G401 (cell line): ENCODE measurements around the gene SORBS1. TPM values are rescaled to one million over a fixed set of nuclear protein-coding genes. Genes with fewer than 3 reads are reported as not detected.

Source experiments
- DNase-seq: peaks from one replicate; pipeline ENCODE4 v3.0.0-alpha.2; 2015; ENCODE audit warnings: low spot score
- in situ Hi-C: cut with HindIII; loops from 2 replicates; pipeline ENCODE4 v1.10.0; 2016; ENCODE audit warnings: low sequenced_read_pairs, mixed read lengths
- total RNA-seq: library from RNA; depleted of rRNA; stranded (reverse); fragments of >200 nt; shearing (Covaris generic); gene quantifications from 2 replicates; pipeline ENCODE4 v1.2.3, GENCODE V29; 2014

The SORBS1 gene
- total RNA-seq, 1 experiment from 2014 or later = not detected

- no peak for DNase-seq
- in situ Hi-C loops = no loop called here
Observed at GRCh38 chr10:95303950-95304349, 257.2 kb downstream of the SORBS1 start.

- DNase-seq = no peak
- in situ Hi-C loops = no loop called here
Observed at GRCh38 chr10:95303535-95303934, 257.6 kb downstream of the SORBS1 start.

DNA sequence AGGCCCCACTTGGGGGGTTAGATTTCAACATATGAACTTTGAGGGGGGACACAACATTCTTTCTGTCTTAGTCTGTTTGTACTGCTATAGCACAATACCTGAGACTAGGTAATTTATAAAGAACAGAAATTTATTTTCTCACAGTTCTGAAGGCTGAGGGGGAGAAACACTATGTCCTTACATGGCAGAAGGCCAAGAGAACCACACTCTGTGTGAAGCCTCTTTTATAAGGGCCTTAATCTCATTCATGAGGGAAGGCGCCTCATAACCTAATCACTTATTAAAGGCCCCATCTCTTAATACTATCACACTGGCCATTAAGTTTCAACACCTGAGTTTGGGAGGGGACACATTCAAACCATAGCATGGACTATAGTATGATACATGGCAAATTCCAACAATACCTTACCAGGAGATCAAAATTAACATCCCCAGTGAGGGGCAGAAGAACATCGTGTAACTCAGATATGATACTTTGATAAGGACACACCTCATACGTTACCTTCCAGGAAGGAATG lies 261.1 kb downstream of the SORBS1 start:
- no peak for DNase-seq
- in situ Hi-C loops = no loop called here

DNA sequence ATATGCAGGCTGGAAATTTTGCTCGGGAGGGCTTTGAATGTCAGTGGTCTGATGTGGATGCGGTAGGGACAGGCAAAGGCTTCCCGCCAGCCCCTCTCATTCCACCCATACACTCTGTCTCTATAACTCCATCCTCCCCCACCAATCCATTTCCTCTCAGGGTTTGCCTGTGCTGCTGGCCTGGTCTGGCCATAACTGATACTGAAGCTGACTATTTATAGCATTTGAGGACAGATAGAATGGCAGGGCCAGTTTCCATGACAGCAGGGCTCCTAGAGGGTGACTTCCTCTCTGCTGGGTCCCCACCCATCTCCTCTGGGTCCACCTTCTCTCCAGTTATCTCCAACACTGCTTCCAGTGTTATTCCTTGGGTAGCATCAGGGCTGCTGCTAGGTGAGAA lies 263.8 kb downstream of the SORBS1 start:
- in situ Hi-C loops = no loop called here

GRCh38 chr10:95296764-95297163 lies 264.4 kb downstream of the SORBS1 start:
- in situ Hi-C loops = no loop called here
- no peak for DNase-seq

More for the DNA sequence above, 263.8 kb downstream of the SORBS1 start:
- no peak for DNase-seq

DNA sequence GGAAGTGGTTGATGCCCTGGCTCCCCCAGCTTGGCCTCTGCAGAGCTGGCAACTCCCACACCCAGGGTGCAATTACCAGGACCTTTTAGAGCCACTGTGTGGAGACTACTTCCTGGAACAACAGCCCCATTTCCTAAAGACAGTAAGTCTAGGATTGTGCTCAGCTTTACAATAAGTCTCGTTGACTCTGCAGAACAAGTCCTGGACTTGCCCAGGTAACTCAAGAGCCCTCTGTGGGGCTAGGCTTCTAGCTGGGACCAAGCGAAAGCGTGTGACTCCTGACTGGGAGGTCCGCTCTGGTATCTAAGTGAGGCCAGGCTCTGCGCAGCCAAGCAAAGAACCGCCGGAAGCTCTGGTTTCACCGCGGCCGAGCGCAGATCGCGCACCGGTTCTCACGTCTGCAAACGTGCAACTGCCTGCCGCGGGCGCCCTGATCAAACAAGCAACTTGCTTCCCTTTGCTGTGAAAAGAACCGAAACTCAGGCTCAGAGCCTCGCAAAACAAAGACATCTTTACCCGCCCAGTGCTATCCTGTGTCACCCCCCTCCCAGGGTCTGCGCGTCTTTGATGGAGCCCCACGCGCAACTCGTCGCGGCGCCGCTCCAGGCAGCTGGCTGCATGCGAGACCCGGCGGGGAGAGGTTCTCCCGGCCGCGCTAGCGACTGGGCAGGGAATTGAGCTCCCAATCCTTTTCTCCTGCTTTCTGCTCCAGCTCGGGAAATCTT lies 266.0 kb downstream of the SORBS1 start:
- in situ Hi-C loops = no loop called here
- no peak for DNase-seq

DNA sequence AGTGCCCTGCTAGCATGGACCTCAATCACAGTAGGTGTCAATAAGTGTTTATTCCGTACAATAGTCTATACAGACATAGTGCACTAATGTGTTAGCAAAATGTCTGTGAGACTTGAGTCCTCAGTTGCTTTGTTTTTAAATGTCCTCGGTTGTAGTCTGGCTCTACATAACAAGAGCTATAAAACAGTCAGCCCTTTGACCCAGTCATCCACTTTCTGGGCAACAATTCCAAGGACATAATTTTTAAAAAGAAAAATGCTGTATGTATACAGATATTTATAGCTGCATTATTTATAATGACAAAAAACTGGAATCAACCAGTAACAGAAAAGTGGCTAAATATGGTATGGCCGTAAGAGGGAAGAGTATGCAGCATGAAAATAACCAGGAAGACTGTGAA lies 267.5 kb downstream of the SORBS1 start:
- in situ Hi-C loops = no loop called here
- no peak for DNase-seq

DNA sequence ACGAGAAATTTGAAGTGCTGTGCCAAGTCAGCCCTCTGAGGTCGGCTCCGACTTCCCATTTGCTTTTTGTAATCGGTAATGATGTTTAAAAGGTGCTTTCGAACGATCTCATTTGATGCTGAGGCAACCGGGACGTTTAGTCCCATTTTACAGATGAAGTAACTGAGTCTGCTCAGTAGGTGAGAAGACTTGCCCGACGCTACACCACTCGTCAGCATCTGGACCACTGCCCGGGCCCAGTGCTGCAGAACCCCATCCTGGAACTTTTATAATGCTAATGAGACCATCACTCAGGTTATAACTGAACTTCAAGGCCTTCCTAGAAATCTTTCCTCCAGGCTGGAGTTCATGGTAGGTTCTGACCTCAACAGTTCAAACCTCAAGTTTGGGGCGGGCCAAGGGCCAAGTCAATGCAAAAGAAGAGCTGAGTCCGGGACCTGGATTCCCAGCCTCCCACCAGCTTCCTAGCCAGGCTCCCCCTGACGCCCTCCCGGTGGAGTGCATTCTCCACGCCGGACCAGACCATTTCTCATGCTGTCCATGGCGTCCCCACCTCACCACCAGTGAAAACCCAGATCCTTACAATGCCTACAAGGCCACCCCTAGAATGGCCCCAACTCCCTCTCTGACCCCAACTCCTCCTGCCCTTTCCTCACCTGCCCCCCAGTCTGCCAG lies 269.7 kb downstream of the SORBS1 start:
- no peak for DNase-seq
- in situ Hi-C loops = no loop called here

- no peak for DNase-seq
- in situ Hi-C loops = no loop called here
Observed at GRCh38 chr10:95290461-95291364, 270.5 kb downstream of the SORBS1 start, which contains the start of gene PDLIM1. Gene PDLIM1, minus strand, starts transcription at chr10:95291003. Its CDS starts 88 bp downstream, at chr10:95290915.

DNA sequence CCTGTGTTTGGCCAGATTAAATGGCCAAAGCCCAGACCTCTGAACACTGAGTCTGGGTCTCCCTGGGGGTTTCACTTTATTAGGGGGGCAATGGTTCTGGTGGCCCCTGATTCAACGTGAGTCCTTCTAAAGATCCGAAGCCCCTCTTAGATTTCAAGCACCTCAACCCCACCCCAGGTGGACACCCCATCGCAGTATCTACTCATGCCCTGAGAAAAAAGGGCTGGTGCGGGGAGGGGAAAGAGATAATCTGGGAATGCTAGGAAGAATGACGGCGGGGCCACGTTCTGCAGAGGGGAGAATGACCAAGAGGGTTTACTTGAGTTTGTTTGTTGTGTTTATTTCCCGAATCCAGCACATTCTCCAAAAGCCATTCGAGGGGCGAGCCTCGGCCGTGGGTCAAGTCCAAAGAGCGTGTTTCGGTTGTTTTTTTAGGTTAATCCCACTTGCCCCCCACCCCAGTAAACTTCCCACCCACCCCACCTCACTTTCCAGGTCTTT lies 271.2 kb downstream of the SORBS1 start:
- in situ Hi-C loops = no loop called here
- DNase-seq = no peak

DNA sequence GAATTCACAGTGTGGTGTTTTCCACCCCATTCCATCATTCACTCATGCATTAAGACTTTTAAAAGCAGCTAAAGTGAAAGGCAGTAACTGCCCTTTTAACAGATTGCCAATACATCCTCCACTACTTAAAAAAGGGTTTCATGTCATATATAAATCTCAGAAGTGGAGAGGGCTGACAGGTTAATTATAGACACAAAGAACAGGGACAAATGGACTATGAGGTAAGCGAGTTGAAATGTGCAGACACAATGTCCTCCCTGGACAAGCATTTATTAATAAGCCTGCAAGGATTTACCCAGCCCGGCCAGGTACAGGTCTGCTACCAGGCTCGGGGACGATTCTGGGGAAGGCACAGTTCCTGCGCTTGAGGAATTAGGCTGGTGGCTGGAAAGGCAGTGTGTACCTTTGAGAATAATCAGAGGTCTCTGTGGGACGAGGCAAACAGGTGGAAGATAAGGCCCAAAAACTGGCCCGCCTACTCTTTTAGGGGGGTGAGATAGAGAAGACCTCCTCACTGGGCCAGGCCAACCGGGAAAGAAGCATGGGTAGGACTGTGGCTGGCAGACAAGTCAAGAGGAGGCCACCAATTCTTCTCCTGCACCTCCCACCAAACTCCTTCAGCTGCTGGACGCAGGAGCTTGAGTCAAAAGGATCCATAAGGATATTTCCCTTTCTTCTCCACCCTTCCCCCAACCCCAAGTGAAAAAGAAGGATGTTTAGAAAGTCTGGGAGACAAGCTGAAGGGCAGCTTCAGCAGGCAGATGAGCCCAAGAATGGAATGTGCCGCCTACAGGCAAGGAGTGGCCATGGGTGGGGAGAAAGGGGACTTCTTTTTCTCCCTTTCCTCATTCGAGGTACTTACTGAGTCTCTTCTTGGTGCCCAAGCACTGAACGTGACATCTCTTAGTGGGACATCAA lies 271.9 kb downstream of the SORBS1 start:
- in situ Hi-C loops = no loop called here
- no peak for DNase-seq

GRCh38 chr10:95288303-95288702 lies 272.9 kb downstream of the SORBS1 start:
- in situ Hi-C loops = no loop called here
- no peak for DNase-seq

DNA sequence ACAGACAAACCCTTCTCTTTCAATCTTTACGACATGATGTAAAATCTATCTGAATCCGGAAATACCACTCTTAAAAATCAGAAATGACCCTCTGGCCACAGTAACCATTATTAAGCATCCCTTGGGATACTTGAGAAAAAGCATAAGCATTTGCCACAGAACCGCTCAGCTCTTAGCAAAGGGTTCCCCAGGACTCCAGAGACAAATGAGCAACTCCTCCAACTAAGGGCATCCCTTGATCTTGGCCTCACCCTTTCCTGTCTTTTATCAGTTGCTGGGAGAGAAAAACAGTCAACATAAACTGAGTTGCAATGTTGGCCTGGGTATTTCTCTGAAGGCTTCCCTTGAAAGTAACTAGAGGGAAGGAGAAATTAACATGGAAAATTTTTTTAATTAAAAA lies 273.9 kb downstream of the SORBS1 start:
- in situ Hi-C loops = no loop called here
- no peak for DNase-seq

GRCh38 chr10:95286707-95287106 lies 274.5 kb downstream of the SORBS1 start:
- in situ Hi-C loops = no loop called here
- DNase-seq = no peak

DNA sequence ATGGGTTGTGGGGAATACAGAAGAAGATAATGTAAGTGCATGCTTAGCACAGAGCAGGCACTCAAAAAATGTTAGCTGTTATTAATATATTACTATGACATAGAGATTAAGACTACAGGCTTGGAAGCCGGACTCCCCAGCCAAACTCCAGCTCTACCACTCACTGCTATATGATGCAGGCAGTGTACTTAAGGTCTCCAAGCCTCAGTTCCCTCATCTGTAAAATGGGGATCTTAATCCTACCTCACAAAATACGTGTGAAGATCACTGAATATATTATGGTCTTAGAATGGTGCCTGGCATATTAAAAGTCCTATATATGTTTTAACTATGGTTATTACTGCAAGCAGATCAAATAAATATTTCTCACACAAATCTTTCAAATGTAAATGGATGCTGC lies 275.6 kb downstream of the SORBS1 start:
- in situ Hi-C loops = no loop called here
- no peak for DNase-seq

GRCh38 chr10:95284807-95285206 lies 276.4 kb downstream of the SORBS1 start:
- DNase-seq = no peak
- in situ Hi-C loops = no loop called here

DNA sequence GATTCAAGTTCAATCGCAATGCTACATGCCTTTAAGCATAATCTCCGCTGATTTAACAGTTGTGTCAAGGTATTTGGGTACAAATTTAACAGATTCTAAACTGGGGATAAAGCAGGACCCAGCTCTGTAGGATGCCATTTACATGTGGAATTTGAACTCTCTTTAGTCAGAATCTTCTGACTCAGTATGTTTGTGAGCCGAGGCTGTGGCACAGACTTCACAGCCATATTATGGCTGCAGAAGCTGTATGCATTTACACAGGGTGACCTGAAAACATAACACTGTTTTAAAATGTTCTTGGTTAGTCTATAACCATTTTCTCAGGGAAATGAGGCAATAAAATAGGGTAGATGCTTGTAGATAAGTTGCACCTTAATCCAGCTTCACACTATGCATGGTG lies 279.1 kb downstream of the SORBS1 start:
- in situ Hi-C loops = no loop called here
- no peak for DNase-seq

DNA sequence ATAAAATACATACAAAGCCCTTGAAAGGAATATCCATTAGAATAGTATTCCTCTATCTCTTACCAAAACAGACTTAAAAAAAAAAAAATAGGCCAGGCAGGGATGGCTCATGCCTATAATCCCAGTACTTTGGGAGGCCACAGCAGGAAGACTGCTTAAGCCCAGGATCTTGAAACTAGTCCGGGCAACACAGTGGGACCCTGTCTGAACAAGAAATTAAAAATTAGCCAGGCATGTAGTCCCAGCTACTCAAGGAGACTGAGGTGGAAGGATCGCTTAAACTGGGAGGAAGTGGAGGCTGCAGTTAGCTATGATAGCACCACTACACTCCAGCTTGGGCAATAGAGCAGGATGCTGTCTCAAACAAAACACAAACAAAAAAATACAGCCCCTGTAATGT lies 280.0 kb downstream of the SORBS1 start:
- no peak for DNase-seq
- in situ Hi-C loops = no loop called here
